ENCODE measurements around the gene KATNB1.
A peak's percentile ranks its signal among the peaks of the same experiment; 100 is the strongest.

Gene KATNB1

DNA sequence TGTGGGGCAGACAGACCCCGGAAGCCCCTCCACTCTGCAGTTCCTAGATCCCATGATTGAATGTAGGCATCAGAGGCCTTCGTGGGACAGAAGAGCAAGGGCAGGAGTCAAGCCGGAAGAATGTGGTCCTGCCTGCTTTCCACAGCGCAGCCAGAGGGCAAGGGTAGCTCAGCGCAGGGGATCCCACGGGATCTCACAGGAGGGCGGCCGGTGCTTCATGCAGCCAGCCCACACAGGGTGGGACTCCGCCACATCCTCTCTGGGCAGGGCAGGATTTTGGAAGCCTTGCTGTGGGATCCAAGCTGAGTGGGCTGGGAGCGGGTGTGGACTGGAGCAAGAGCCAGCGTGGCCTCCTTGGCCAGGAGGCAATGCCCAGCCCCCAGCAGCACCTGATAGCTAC lies 13.0 kb downstream of the KATNB1 start:
- H3K4me1 ChIP-seq (ENCODE audit: control insufficient read depth in 1 of 2, insufficient read depth in 2 of 2, low read length in 2 of 2), result peaks cover 11 to 12% of the 10 kb centered on the region in 2 experiments
- H3K4me2 ChIP-seq (ENCODE audit: low read length), result peak overlapping the region; percentile 40
- H3K4me3 ChIP-seq (ENCODE audit: low read depth, low read length), result no peak overlapping the region
- peaks cover 7% of the 10 kb centered on the region for H3K9me3 ChIP-seq (ENCODE audit: insufficient read depth, low read depth, low read length)
- peak; percentile 71 to 80 for DNase-seq
- H3K36me3 ChIP-seq (ENCODE audit: control insufficient read depth in 1 of 2, insufficient read depth in 2 of 2, low read length in 2 of 2), result peaks cover 5 to 11% of the 10 kb centered on the region in 2 experiments
- no peaks in the 10 kb centered on the region for H3K79me2 ChIP-seq (ENCODE audit: control insufficient read depth, insufficient read depth, low read length, poor library complexity)
- no peak overlapping the region for H2BK120ac ChIP-seq (ENCODE audit: insufficient read depth, low read length, poor library complexity)
- H4K8ac ChIP-seq (ENCODE audit: low read depth, low read length), result no peak overlapping the region
- H2BK5ac ChIP-seq (ENCODE audit: low read depth, low read length, poor library complexity), result no peak overlapping the region
- no peak overlapping the region for H2AK5ac ChIP-seq (ENCODE audit: low read length)
- H2BK12ac ChIP-seq (ENCODE audit: low read length), result no peak overlapping the region
- H4K91ac ChIP-seq (ENCODE audit: low read depth, low read length), result no peak overlapping the region
- no peak overlapping the region for H3K9ac ChIP-seq (ENCODE audit: low read length)
- no peak overlapping the region for H3K18ac ChIP-seq (ENCODE audit: low read length)
- H3K27me3 ChIP-seq (ENCODE audit: insufficient read depth, low read length), result no peaks in the 10 kb centered on the region
- no peak overlapping the region for H3K23ac ChIP-seq (ENCODE audit: low read length)
- H4K12ac ChIP-seq (ENCODE audit: low read depth, low read length), result no peak overlapping the region
- no CpG with 5 or more reads among the region's 11 CpGs for WGBS (ENCODE audit: extremely low coverage, insufficient coverage, insufficient read length)
- peaks cover 2% of the 10 kb centered on the region for H3K79me1 ChIP-seq (ENCODE audit: low read length)
- H2AFZ ChIP-seq (ENCODE audit: insufficient read depth, low read length, poor library complexity), result no peak overlapping the region
- H3K4ac ChIP-seq (ENCODE audit: low read depth, low read length), result no peak overlapping the region
- H3K14ac ChIP-seq (ENCODE audit: low read length), result no peak overlapping the region
- no peak overlapping the region for H3K27ac ChIP-seq (ENCODE audit: low read depth, low read length)

DNA sequence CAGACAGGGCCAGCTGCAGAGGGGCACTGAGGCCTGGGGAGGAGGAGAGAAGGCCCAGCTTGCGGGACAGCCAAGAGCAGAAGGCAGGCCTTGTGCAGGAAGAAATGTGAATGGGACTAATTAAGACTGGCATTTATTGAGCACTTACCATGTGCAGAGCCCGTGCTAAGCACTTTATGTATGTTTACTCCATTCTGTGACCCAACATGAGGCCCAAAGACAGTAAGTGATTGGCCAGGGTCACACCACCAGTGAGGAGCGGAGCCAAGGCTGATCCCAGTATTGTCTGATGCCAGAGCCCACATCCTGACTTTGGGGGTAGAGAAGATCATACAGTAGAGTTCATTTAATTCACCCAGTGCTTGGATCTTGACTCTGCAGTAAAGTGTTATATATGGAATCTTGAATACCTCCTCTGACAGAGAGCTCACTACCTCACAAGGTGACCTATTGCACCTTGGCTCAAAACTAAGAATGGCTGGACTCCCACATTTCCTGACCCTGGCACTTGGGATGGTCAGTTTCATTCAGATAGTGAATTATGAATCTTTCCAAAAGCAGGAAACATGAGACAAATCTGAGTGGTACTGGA lies 13.6 kb downstream of the KATNB1 start:
- WGBS (ENCODE audit: extremely low coverage, insufficient coverage, insufficient read length), result no CpG with 5 or more reads among the region's 3 CpGs
- Histone ChIP-seq H3K27ac (ENCODE audit: low read depth, low read length) (no peak overlapping the region), H3K36me3 (ENCODE audit: control insufficient read depth in 1 of 2, insufficient read depth in 2 of 2, low read length in 2 of 2) (peaks cover 7 to 11% of the 10 kb centered on the region in 2 experiments), H3K9ac (ENCODE audit: low read length) (no peak overlapping the region), H4K8ac (ENCODE audit: low read depth, low read length) (no peak overlapping the region), H2BK12ac (ENCODE audit: low read length) (no peak overlapping the region), H2AFZ (ENCODE audit: insufficient read depth, low read length, poor library complexity) (no peak overlapping the region), H3K4me1 (ENCODE audit: control insufficient read depth in 1 of 2, insufficient read depth in 2 of 2, low read length in 2 of 2) (peaks cover 11 to 12% of the 10 kb centered on the region in 2 experiments), H3K14ac (ENCODE audit: low read length) (no peak overlapping the region), H3K4ac (ENCODE audit: low read depth, low read length) (no peak overlapping the region), H3K23ac (ENCODE audit: low read length) (no peak overlapping the region), H2BK5ac (ENCODE audit: low read depth, low read length, poor library complexity) (no peak overlapping the region), H4K12ac (ENCODE audit: low read depth, low read length) (no peak overlapping the region), H2BK120ac (ENCODE audit: insufficient read depth, low read length, poor library complexity) (no peak overlapping the region), H3K79me1 (ENCODE audit: low read length) (peaks cover 2% of the 10 kb centered on the region), H3K18ac (ENCODE audit: low read length) (no peak overlapping the region), H3K9me3 (ENCODE audit: insufficient read depth, low read depth, low read length) (peaks cover 7% of the 10 kb centered on the region), H3K4me3 (ENCODE audit: low read depth, low read length) (no peak overlapping the region), H3K79me2 (ENCODE audit: control insufficient read depth, insufficient read depth, low read length, poor library complexity) (no peaks in the 10 kb centered on the region), H3K4me2 (ENCODE audit: low read length) (no peak overlapping the region), H4K91ac (ENCODE audit: low read depth, low read length) (no peak overlapping the region), H3K27me3 (ENCODE audit: insufficient read depth, low read length) (no peaks in the 10 kb centered on the region), H2AK5ac (ENCODE audit: low read length) (no peak overlapping the region)
- DNase-seq, result no peak

DNA sequence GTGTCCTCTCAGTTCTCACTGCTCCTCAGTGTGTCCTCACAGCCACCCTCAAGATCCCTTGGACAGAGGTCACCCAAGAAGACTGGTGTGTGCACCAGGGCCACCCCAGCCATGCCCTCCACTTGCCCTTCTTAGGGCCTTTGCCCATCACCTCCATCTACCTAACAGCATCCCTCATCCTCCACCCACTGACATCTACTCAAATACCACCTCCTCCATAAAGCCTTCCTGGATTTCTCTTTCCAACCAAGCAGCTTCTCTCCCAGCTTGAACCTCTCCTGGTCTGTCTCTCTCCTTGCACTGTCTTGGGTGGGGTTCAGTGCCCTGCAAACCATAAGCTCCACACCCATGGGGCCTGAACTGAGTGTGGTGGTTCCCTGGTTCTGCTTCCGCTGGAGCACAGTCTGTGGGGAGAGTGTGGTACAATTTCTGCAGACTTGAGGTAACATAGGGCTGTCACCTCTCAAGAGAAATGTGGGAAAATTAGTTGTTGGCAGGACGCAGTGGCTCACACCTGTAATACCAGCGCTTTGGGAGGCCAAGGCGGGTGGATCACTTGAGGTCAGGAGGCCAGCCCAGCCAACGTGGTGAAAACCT lies 14.4 kb downstream of the KATNB1 start:
- no peak overlapping the region for H2BK120ac ChIP-seq (ENCODE audit: insufficient read depth, low read length, poor library complexity)
- H2AK5ac ChIP-seq (ENCODE audit: low read length), result no peak overlapping the region
- H3K27ac ChIP-seq (ENCODE audit: low read depth, low read length), result no peak overlapping the region
- no peak overlapping the region for H4K12ac ChIP-seq (ENCODE audit: low read depth, low read length)
- H3K9ac ChIP-seq (ENCODE audit: low read length), result no peak overlapping the region
- WGBS (ENCODE audit: extremely low coverage, insufficient coverage, insufficient read length), result no CpG with 5 or more reads among the region's 5 CpGs
- no peak overlapping the region for H3K4me3 ChIP-seq (ENCODE audit: low read depth, low read length)
- H3K14ac ChIP-seq (ENCODE audit: low read length), result no peak overlapping the region
- H3K4me1 ChIP-seq (ENCODE audit: control insufficient read depth in 1 of 2, insufficient read depth in 2 of 2, low read length in 2 of 2), result peaks cover 11 to 12% of the 10 kb centered on the region in 2 experiments
- no peak overlapping the region for H4K91ac ChIP-seq (ENCODE audit: low read depth, low read length)
- H3K23ac ChIP-seq (ENCODE audit: low read length), result no peak overlapping the region
- H3K27me3 ChIP-seq (ENCODE audit: insufficient read depth, low read length), result no peaks in the 10 kb centered on the region
- no peak overlapping the region for H2BK5ac ChIP-seq (ENCODE audit: low read depth, low read length, poor library complexity)
- DNase-seq, result no peak
- H3K79me2 ChIP-seq (ENCODE audit: control insufficient read depth, insufficient read depth, low read length, poor library complexity), result no peaks in the 10 kb centered on the region
- no peak overlapping the region for H2AFZ ChIP-seq (ENCODE audit: insufficient read depth, low read length, poor library complexity)
- no peak overlapping the region for H3K4me2 ChIP-seq (ENCODE audit: low read length)
- H4K8ac ChIP-seq (ENCODE audit: low read depth, low read length), result no peak overlapping the region
- peaks cover 2% of the 10 kb centered on the region for H3K79me1 ChIP-seq (ENCODE audit: low read length)
- H3K9me3 ChIP-seq (ENCODE audit: insufficient read depth, low read depth, low read length), result peaks cover 2% of the 10 kb centered on the region
- no peak overlapping the region for H2BK12ac ChIP-seq (ENCODE audit: low read length)
- no peak overlapping the region for H3K4ac ChIP-seq (ENCODE audit: low read depth, low read length)
- peaks cover 8 to 9% of the 10 kb centered on the region in 2 experiments for H3K36me3 ChIP-seq (ENCODE audit: control insufficient read depth in 1 of 2, insufficient read depth in 2 of 2, low read length in 2 of 2)
- no peak overlapping the region for H3K18ac ChIP-seq (ENCODE audit: low read length)

DNA sequence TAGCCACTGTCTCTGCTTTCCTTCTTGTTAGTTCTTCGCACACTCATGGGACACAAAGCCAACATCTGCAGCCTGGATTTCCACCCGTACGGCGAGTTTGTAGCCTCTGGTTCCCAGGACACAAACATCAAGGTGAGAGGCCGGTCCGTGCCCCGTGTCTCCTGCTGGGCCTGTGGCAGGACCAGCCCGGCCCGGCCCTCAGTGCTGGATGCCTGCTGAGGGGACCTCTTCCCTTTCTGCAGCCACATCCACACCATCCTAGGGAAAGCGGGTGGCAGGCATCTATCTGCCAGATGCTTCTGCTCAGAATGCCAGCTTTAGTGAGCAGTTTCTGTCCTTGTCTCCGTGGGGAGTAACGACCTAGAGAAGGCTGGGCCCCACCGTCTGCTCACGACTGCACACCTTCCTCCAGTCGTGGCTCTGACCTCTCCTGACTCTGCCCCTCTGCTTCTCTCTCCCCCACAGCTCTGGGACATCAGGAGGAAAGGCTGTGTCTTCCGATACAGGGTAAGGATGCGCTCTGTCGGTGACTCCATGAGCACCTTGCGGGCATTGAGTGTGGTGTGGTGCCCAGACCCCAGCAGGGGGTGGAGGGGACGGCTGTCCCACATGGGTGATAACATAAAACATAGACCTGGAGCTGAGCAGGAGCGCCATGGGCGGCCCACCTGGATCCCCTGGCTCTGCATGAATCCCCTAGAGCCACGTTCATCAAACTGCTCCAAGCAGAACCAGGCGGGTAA lies 15.4 kb downstream of the KATNB1 start:
- no peak overlapping the region for H4K12ac ChIP-seq (ENCODE audit: low read depth, low read length)
- H3K4me3 ChIP-seq (ENCODE audit: low read depth, low read length), result no peak overlapping the region
- H3K4ac ChIP-seq (ENCODE audit: low read depth, low read length), result no peak overlapping the region
- H4K91ac ChIP-seq (ENCODE audit: low read depth, low read length), result no peak overlapping the region
- H4K8ac ChIP-seq (ENCODE audit: low read depth, low read length), result no peak overlapping the region
- no peak overlapping the region for H3K23ac ChIP-seq (ENCODE audit: low read length)
- H3K4me1 ChIP-seq (ENCODE audit: control insufficient read depth in 1 of 2, insufficient read depth in 2 of 2, low read length in 2 of 2), result peaks cover 11 to 12% of the 10 kb centered on the region in 2 experiments
- no peak overlapping the region for H2BK120ac ChIP-seq (ENCODE audit: insufficient read depth, low read length, poor library complexity)
- H3K18ac ChIP-seq (ENCODE audit: low read length), result no peak overlapping the region
- H3K79me1 ChIP-seq (ENCODE audit: low read length), result peaks cover 2% of the 10 kb centered on the region
- peaks cover 18 to 19% of the 10 kb centered on the region in 2 experiments for H3K36me3 ChIP-seq (ENCODE audit: control insufficient read depth in 1 of 2, insufficient read depth in 2 of 2, low read length in 2 of 2)
- no CpG with 5 or more reads among the region's 24 CpGs for WGBS (ENCODE audit: extremely low coverage, insufficient coverage, insufficient read length)
- no peaks in the 10 kb centered on the region for H3K27me3 ChIP-seq (ENCODE audit: insufficient read depth, low read length)
- no peak for DNase-seq
- H2BK12ac ChIP-seq (ENCODE audit: low read length), result no peak overlapping the region
- H3K14ac ChIP-seq (ENCODE audit: low read length), result no peak overlapping the region
- no peak overlapping the region for H2AK5ac ChIP-seq (ENCODE audit: low read length)
- peaks cover 2% of the 10 kb centered on the region for H3K9me3 ChIP-seq (ENCODE audit: insufficient read depth, low read depth, low read length)
- H3K79me2 ChIP-seq (ENCODE audit: control insufficient read depth, insufficient read depth, low read length, poor library complexity), result no peaks in the 10 kb centered on the region
- H3K4me2 ChIP-seq (ENCODE audit: low read length), result no peak overlapping the region
- no peak overlapping the region for H3K9ac ChIP-seq (ENCODE audit: low read length)
- no peak overlapping the region for H2BK5ac ChIP-seq (ENCODE audit: low read depth, low read length, poor library complexity)
- H3K27ac ChIP-seq (ENCODE audit: low read depth, low read length), result no peak overlapping the region
- no peak overlapping the region for H2AFZ ChIP-seq (ENCODE audit: insufficient read depth, low read length, poor library complexity)
